ENCODE results near the gene GLIS2. TPM values are rescaled to one million over a fixed set of nuclear protein-coding genes. Genes with fewer than 3 reads are reported as not detected.

The GLIS2 gene
- 3.2 and 5.7 TPM in 2 replicates for total RNA-seq (2014; rRNA removed; shearing (Covaris generic))

DNA sequence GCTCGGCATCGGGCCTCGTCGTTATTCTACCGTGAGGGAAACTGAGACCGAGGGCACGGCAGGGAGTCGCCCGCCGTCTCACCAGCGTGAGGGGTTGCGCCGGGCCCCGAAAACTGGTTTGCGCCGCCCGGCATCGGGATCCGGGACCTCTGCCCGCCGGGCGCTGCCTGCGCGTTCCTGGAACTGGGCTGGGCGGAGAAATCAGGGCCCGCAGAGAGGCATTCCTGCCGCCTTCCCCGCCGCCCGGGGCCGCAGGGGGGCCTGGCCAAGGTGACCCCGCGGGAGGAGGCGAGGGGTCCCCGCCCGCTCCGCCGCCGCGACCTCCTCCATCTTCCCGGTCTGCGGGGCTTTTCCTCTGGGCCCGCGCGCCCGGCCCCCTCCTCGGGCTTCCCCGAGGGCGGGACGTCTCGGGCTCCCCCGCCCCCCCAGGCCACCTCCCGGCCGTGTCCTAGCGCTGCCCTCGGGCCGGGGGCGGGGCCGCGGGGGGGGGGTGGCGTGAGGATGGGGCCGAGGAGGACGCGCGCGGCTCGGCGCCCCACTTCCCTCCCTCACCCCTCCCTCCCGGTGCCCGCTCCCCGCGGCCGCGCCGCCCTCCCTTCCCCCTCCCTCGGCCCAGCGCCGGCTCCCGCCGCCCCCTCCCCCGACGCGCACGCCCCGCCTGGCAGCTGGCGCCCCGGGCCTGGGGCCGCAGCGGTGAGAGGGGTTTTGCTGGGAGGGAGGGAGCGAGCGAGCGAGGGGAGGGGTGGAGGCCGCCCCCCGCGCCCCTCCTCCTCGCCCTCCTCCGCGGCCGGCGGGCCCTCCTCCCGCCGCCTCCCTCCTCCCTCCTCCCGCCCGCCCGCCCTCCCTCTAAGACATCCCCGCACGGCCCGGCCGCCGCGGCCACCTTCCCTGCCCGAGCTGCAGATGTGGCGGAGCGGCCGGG lies at the start of gene GLIS2:
Gene GLIS2, plus strand, starts transcription at position 882 of the 922 bp plus-strand sequence. CDS start 16,214 bp downstream, outside the sequence.
- peak; percentile 73 for DNase-seq (ENCODE audit: low spot score)

GRCh38 chr16:4266372-4266771 lies 49.5 kb upstream of the GLIS2 start:
- DNase-seq (ENCODE audit: low spot score) = peak; percentile 65

GRCh38 chr16:4270091-4270490 lies 45.8 kb upstream of the GLIS2 start:
- no peak for DNase-seq (ENCODE audit: low spot score)

DNA sequence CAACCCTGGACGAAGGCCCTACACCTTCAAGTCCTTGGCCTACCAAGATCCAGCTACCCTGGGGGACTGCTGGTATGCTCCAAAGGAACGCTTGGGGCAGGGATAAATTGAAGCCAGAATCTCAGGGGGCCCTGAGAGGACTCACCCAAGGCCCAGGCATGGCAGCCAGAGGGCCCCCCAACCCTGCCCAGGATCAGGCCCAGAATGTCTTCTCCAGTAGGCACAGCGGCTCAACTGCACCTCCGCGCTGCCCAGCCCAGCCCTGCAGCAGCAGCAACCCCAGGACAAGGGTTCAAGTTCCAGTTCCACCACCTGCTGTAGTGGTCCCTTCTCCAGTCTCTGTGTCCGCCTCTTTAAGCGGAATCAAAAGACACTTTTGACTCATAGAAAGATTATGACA lies 45.3 kb upstream of the GLIS2 start:
- DNase-seq (ENCODE audit: low spot score) = no peak

- peak; percentile 82 for DNase-seq (ENCODE audit: low spot score)
Observed at GRCh38 chr16:4271176-4272113, 44.4 kb upstream of the GLIS2 start.

GRCh38 chr16:4272114-4272956 lies 43.5 kb upstream of the GLIS2 start:
- DNase-seq (ENCODE audit: low spot score) = peak; percentile 22

DNA sequence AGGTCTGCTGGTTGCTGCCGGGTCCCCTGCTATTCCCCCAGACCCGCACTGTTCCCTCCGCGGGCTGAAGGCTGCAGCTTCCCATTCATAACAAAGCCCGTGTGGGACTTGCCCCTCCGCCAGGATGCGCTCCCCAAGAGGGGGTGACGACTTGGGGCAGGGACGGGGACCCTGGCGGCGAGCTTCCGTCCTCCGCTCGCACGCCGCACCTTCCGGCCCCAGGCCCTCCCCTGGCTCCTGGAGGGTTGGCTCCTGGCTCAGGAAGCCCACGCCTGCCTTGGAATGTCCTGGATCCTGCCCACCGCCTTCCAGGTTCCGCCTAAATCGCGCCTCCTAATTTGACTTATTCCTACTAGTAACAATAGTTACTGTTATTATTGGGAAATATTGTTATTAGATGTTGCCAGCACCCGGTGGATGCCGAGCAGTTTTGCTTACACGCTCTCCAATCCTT lies 42.0 kb upstream of the GLIS2 start:
- peak; percentile 47 for DNase-seq (ENCODE audit: low spot score)

- no peak for DNase-seq (ENCODE audit: low spot score)
Observed at GRCh38 chr16:4275861-4276260, 40.0 kb upstream of the GLIS2 start.

- no peak for DNase-seq (ENCODE audit: low spot score)
Observed at GRCh38 chr16:4277987-4278513, 37.8 kb upstream of the GLIS2 start.

DNA sequence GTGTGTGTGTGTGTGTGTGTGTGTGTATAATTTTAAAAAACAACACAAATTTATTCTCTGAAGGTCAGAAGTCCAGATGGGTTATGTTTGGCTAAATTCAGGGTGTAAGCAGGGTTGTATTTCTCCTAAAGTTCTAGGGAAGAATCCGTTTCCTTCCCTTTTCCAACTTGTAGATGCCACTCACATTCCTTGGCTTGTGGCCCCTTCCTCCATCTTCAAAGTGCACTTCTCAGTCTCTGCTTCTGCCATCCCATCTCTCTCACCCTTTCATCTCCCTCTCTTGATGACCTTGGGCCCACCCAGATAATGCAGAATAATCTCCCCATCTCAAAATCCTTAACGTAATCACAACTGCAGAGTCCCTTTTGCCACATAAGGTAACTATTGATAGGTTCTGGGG lies 35.2 kb upstream of the GLIS2 start:
- no peak for DNase-seq (ENCODE audit: low spot score)

DNA sequence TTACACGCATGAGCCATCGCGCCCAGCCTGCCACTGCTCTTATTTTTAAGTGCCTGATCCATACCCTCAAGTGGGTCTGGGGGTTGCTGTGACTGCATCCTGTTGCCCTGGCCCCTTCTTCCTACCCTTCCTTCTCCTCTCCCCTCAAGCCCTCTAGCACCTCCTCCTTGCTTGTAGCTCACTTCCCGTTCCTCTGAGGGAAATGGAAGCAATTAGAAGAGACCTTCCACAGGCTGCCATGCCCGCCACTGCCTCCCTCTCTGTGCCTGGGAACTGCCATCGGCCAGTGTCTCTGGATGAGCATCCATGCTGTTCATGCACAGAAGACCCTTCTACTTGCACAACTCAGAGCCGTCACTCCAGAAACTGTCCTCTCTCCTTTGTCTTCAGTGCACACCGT lies 32.4 kb upstream of the GLIS2 start:
- DNase-seq (ENCODE audit: low spot score) = no peak

DNA sequence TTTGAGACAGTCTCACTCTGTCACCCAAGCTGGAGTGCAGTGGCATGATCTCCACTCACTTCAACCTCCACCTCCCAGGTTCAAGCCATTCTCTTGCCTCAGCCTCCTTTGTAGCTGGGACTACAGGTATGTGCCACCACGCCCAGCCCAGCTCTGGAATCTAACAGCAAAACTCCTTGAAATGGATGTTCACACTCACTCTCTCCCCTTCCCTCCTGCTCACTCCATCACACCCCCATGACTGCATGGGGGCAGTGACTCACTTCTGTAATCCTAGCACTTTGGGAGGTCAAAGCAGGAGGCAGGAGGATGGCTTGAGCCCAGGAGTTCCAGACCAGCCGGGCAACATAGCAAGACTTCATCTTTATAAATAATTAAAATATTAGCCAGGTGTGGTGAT lies 31.9 kb upstream of the GLIS2 start:
- DNase-seq (ENCODE audit: low spot score) = peak; percentile 57

- no peak for DNase-seq (ENCODE audit: low spot score)
Observed at GRCh38 chr16:4285167-4285566, 30.7 kb upstream of the GLIS2 start.

DNA sequence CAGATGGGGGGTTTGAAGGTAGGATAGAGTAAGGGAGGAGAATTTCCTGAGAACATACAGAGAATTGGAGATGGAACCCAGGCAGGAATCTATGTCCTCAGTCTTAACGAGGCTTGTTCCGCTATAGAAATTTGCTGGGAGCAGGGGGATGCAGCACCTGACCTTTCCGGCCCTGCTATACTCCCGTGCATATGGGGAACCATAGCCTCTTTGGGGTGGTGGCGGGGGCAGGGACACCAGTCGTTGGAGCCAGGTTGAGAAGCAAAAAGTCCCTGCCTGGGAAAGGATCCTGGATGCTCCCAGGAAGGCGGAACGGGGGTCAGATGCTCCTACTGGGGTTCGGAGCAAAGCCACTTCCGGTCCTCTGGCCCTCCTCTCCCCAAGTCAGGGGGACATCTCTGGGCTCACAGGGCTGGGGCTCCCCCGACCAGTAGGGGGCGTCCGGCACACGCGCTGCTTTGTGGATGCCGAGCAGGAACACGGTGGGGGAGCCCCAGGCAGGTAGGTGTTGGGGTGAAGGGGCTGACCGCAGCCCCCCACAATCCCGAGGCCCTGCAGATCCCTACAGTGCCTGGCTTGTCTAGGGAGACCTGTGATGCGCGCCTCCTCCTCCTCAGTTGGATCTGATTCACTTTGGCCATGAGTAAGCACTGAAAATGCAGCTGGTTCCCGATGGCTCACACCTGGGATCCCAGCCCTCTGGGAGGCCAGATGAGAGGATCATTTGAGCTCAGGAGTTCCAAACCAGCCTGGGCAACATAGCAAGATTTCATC lies 27.5 kb upstream of the GLIS2 start:
- DNase-seq (ENCODE audit: low spot score) = peak; percentile 76

DNA sequence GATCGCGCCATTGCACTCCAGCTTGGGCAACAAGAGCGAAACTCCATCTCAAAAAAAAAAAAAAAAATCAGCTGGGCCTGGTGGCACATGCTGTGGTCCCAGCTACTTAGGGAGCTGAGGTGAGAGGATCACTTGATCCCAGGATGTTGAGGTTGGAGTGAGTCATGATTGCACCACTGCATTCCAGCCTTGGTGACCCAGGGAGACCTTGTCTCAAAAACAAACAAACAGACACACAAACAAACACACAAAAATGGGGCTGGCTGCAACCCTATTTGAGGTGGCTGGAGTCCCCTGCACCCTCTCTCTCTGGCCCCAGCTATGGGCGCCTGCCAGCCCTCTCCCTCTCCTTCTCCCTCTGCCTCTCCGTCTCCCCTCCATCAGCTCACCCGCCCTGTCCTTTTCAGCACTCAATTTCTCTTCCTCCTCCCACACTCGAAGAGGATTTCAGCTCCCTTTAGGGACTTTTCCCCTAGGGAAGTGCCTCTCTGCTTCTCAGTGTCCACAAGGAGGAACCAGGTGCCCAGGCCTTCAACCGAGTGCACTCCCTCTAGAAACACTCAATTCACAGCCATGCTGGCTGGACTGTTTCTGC lies 25.5 kb upstream of the GLIS2 start:
- peak; percentile 94 for DNase-seq (ENCODE audit: low spot score)

DNA sequence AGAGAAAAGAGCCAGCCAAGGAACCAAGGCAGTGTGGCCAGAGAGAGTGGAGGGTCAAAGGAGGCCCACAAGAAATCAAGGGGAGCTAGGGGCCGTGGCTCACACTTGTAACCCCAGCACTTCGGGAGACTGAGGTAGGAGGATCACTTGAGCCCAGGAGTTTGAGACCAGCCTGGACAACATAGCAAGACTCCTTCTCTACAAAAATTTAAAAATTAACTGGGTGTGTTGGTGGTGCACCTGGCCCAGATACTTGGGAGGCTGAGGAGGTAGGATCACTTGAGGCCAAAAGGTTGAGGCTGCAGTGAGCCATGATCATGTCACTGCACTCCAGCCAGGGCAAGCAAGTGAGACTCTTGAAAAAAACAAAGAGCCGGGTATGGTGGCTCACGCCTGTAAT lies 24.2 kb upstream of the GLIS2 start:
- DNase-seq (ENCODE audit: low spot score) = no peak

GRCh38 chr16:4293181-4293716 lies 22.6 kb upstream of the GLIS2 start:
- no peak for DNase-seq (ENCODE audit: low spot score)

DNA sequence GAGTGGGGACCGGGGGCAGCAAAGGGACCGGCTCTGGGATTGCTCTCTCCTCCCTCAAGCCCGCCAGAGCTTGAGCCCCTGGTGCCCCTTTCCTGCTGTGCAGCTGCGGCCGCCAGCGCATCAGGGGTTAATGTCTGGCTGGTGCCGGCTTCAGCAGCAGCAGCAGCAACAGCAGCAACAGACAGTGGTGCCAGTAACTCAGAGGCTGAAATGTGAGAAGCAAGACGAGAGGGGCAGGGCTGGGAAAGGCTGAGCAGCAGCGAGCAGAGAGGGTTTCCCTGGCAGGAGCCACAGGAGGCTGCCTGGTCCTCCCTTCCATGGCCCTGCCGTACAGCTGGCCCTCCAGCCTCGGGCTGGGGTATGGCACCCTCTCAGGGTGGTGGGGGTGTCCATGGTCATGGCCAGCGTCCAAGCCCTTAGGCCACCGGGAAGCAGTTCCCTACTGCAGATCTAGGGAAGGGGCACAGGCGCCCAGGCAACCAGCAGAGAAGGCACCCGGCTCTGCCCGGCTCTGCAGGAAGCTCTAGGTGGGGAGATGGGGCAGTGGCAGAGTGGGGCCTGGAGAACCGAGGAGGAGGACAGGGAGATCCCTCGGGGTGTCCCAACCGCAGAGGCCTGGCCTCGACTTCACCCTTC lies 21.9 kb upstream of the GLIS2 start:
- DNase-seq (ENCODE audit: low spot score) = peak; percentile 78

GRCh38 chr16:4295581-4295980 lies 20.3 kb upstream of the GLIS2 start:
- DNase-seq (ENCODE audit: low spot score) = no peak

All from A172 (cell line).